Activated T-cell treated with anti-CD3 and anti-CD28 coated beads for 48 hours (primary cell): ENCODE data around the gene CFAP100.

ENCODE experiments used
- DNase-seq: peaks from one replicate; pipeline ENCODE4 v3.0.0-alpha.2; 2020; ENCODE audit warnings: low read depth

The CFAP100 gene

DNA sequence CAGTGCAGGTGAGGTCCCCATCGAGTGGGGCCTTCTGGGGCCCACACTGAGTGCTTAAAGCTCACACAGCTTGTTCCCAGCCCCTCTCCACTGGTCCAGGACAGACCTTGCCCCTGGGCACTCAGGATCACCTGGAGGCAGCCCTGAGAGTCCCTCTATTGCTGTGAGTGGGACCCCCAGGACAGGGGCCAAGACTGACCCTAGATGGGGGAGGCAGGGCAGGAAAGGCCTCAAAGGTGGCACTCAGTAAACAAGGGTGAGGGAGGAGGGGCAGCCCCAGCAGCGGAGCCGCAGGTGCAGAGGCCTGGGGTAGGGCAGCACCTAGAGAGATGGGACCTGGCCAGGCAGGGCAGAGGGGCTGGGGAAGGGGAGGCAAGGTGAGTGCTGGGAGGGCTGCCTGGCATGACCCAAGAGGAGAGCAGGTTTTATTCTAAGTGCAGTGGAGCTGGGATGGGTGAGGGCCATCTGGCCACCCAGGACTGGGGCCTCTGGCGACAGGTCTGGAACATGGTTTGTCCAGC is 27.9 kb downstream of the CFAP100 start:
- no peak for DNase-seq

DNA sequence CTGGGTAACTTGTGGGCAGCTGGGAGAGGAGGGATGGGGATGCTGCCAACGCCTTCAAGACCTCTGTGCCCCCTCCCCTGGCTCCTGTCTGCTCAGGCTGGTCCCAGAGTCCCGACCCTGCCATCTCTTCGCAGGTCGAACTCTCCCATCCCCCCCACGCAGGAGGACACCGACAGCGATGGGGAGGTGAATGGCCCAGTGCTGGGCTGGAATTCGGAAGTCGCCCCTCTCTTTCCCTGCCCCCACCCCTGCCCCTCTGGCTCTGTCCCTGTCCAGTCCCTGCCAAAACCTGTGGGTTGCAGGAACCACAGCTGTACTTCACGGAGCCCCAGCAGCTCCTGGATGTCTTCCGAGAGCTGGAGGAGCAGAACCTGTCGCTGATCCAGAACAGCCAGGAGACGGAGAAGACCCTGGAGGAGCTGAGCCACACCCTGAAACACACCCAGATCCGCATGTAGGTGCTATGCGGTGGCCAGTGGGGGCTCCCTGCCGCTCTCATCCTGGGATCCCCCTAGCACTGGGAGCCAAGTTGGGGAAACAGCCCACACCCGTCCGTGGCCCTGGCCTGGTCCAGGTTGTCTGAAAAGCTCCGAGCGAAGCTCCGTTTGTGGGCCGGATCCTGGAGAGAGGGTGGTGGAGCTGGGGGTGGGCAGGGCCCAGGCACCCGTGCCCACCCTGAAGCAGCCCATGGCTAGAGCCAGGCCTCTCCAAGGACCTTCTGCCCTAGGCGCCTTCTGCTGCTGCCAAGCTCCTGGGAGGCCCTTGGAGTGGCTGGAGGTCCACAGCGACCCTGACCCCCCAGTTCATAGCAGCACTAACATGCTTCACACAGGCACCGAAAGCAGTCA is 28.7 kb downstream of the CFAP100 start:
- DNase-seq: no peak

DNA sequence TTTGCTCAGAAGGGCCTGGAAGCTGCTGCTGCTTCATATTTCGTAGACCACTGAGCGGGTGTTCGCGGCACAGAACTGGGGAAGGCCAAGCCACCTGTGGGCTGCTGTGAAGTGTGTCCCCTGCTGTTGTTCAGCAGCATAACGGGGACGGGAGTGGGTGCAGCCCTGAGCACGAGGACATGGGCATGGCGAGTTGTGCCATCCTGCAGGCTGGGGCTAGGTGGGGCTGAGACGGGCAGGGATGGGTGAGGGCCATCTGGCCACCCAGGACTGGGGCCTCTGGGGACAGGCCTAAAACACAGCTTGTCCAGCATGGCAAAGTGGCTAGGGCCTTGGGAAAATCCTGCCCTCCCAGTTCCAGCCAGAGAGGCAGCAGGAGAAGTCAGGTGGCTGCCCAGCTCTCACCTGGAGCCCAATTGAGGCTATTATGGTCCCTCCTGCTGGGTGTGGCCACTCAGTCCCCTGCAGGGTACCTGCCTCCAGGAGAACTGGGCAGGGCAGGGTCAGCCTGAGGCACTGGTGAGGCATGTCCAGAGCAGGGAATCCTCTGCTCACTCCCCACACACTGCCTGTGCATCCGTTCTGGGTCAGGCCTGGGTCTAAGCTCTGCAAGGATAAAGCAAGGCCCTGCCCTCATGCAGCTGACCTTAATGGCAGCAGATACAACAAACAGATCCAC is 29.5 kb downstream of the CFAP100 start:
- DNase-seq: no peak

DNA sequence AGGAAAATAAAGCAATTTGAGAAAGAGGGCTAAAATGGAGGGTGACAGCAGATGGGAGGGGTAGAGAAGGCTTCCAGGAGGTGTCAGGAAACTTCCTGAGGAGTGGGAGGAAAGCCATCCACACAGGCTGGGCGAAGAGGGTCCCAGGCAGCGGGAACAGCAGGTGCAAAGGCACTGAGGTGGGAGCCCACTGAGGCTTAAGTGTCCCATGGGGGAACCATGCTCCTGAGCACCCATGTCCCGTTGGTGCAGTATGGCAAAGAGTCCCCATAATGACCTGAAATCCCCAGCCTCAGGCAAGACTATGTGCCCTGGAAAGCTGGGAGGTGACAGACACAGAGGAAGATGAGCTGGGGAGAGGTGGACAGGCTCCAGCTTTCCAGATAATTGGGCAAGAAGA is 30.0 kb downstream of the CFAP100 start:
- no peak for DNase-seq

GRCh38 chr3:126431103-126431534 is 36.4 kb downstream of the CFAP100 start:
- DNase-seq: no peak

DNA sequence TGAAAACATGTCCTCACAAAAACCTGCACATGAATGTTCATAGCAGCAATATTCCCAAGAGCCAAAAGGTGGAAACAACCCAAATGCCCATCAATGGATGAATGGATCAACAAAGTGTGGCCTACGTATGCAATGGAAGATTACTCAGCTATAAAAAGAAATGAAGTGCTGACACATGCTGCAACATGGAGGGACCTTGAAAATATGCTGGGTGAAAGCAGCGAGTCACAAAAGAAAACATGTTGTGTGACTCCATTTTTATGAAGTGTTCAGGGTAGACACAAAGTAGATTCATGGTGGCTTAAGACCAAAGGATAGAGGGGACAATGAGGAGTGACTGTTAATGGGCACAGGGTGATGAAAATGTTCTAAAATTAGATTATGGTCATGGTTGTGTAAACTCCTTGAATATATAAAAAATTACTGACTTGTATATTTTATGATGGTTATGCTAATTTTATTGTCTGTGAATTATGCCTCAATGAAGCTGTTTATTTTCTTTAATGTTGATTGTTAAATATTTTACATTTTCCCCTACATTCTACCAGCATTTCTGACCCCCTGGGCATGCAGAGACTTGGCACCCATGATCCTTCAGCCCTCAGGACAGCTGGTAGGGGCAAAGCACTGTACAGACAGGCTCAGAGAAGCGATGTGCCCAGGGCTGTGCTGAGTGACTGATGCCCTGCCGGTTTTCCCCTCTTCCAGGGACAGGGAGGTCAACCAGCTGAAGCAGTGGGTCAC is 37.8 kb downstream of the CFAP100 start:
- DNase-seq: no peak

- DNase-seq: no peak
Observed at GRCh38 chr3:126433105-126433430, 38.4 kb downstream of the CFAP100 start.

- no peak for DNase-seq
Observed at GRCh38 chr3:126433496-126434263, 39.0 kb downstream of the CFAP100 start.

DNA sequence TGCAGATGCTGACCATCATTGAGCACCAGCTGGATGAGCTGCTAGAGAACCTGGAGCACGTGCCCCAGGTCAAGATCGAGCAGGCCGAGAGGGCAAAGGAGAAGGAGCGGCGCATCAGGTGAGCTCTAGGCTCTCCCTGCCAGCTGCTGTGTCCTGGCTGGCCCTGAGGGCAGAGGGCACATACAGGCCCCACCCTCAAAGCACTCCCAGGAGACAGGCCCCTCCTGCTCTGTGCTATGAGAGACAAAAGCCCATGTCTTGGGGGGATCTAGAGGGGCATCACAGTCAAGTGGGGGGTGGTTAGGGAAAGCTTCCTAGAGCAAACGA is 39.5 kb downstream of the CFAP100 start:
- no peak for DNase-seq

DNA sequence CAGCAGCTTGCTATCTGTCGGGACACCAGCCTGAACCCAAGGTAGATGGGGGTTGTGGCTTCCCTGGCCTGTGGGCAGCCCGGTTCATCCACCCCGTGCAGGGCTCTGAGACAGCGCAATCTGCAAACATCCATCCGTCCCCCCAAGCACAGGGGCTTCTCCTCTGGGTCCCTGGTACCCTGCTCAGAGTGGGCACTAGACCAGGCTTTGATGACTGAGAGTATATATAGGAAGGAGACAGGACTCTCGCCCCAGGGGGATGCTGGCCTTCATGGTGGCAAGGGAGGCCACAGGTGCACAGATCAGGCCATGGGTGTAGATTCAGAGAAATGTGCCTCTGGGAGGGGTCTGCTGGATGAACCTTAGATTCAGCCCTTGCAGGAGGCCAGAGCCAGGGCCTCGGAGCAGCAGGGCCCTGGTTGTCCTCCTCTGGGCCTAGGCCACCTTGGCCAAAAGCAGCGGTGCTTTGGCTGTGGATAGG is 40.3 kb downstream of the CFAP100 start:
- no peak for DNase-seq

DNA sequence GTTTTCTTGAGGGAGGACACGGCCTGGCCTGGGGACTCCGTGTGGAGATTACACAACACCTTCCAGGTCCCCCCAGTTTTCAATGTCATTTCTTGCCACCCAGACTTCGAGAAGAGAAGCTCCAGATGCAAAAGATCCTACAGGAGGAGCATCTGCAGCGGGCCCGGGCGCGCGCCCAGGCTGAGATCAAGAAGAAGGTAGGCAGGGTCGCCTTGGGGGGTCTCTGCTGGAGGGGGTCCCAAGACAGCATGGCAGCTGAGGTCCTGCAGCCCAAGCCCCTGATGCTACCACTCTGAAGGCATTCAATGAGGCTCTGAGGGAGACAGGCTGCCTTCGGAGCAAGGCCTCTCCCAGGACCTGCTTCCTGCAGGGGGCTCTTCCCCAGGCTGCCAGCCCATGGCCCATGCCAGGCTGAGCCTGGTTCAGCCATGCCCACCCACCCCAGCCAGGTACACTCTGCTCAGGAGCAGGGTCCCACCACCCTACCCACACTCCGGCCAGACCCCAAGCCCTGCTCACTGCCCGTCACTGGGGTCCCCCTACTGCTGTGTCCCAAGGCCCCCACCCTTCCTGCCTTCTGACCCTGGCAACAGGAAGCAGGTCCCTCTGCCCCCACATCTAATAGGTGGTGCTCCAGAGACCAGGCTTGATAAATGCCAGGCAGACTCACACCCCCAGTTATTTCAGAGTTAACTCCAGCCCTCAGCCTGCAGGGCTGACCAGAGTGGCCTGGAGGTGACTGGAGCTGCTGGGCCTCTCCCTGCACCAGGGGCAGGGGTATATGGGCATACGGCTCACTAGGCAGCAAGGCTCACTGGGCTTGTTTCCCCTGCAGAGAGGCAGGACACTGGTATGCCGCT is 41.0 kb downstream of the CFAP100 start:
- DNase-seq: no peak

- DNase-seq: no peak
Observed at GRCh38 chr3:126436826-126437717, 42.4 kb downstream of the CFAP100 start.

DNA sequence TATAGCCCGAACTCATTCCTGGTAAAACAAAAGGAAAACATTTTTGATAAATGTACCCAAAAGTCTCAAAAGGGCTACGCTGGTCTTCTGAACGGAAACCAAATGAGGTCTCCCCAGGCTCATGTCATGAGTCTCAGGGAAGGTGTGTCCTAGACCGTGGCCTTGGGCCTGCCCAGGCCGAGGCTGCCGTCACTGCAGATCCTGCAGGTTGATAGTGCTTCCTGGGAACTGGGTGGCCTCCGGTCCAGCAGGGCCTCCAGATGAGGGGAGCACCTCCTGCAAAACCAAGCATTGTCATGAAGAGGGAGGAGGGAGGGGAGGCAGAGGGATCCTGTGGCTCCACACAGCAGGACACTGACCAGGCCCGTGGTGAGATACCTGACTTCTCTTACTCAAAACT is 43.5 kb downstream of the CFAP100 start:
- no peak for DNase-seq

- no peak for DNase-seq
Observed at GRCh38 chr3:126438746-126439145, 44.0 kb downstream of the CFAP100 start.

DNA sequence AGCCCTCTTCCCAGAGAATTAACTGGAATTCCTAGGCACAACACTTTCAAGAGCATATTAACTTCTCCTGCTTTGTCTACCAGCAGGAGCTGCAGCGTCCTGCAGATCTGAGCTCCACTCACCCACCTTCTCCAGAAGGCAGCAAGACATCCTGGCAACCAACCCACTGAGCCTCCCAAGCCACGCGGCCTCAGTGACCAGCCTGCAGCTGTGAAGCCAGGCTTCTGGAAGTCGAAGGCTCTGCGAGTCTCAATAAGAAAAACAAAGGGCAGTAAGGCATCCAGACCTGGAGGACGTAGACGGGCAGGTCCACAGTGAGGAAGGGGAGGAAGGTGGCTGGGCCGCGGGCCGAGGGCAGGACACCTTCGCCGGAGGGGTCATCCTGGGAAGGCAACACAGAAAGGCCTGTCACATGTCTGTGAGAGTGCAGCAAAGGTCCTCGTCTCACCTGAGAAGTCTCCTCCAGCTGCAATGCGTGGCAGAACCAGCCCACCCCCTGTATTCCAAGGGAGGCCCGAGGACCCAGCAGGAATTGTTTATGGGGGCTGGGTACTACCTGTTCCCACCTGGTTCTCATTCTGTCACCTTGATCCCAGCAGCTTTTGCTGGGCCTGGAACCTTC is 44.7 kb downstream of the CFAP100 start:
- no peak for DNase-seq

GRCh38 chr3:126439968-126440708 is 45.4 kb downstream of the CFAP100 start:
- DNase-seq: no peak

DNA sequence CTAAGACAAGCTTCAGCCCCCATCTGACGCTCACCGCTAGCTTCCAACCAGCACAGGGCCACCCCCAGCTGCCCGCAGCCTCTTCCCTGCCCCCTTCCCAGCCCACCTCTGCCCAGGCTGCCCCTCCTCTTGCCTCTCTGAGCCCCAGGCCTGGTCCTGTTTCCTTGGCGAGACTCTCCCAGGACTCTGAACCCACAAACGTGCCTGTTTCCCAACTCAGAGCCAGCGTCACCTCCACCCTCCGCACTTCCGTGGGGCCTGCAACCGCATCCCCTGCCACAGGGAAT is 45.9 kb downstream of the CFAP100 start:
- DNase-seq: no peak

- no peak for DNase-seq
Observed at GRCh38 chr3:126441256-126441880, 46.7 kb downstream of the CFAP100 start.
